ENCODE data around the gene EPHB1. TPM values are rescaled to one million over a fixed set of nuclear protein-coding genes. Genes with fewer than 3 reads are reported as not detected.
A peak's percentile ranks its signal among the peaks of the same experiment; 100 is the strongest.

EPHB1 gene
- polyA plus RNA-seq, 1 of the 3 experiments (the other 2 are of a cell fraction), result 1.2 TPM

DNA sequence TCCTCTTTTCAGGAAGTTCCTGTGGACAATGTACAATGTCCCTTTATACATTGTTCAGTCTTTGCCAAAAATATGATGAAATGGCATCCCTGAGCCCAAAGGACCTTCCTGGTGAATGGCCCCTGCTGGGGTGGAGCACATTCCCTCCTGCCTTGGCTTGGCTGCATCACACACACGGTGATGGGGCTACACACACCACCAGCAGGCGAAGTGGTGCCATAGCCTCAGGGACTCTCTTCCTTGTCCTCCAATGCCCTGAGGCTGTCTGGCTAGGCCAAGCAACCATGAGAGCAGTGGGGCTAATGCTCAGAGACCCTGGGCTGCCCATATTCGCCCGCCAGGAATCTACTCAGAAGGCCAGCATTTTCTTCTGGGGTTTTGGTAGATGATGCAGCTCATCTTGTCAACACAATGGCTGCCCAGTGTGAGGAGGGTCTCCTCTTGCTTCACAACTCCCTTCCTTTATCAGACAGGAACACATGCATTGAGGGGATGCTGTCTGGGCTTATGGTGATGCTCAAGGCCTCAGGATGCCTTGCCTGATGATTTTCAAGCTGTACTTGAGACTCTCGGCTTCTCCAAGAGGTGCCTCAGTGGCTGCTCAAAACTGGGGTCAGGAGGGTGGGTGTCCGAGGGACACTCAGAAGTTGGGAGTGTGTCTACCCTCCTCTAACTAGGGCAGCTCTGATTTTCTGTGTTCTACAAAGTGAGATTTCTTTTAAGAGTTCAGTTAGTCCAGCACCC is 40.9 kb upstream of the EPHB1 start:
- no peak for DNase-seq
- Histone ChIP-seq H3K9me2 (no peaks in the 10 kb centered on the region), H3K9me3 (no peaks in the 10 kb centered on the region), H3K27ac (ENCODE audit: low read depth in 2 of 2, low read length in 1 of 2) (no peak overlapping the region), H3K79me2 (ENCODE audit: insufficient read depth) (no peaks in the 10 kb centered on the region), H3K4me1 (ENCODE audit: control insufficient read depth in 1 of 2, insufficient read depth in 2 of 2, low read depth in 1 of 2, low read length in 1 of 2) (peaks cover 0 to 16% of the 10 kb centered on the region in 2 experiments; a peak in 2 of 4 replicates), H4K20me1 (ENCODE audit: insufficient read depth) (no peaks in the 10 kb centered on the region), H2AFZ (ENCODE audit: low read depth) (no peak overlapping the region), H3F3A (replicated peaks; ENCODE audit: insufficient read depth) (no peaks in the 10 kb centered on the region), H3K36me3 (replicated peaks in 1 of 2; ENCODE audit: control insufficient read depth in 1 of 2, insufficient read depth in 2 of 2, low read length in 1 of 2) (no peaks in the 10 kb centered on the region), H3K4me3 (ENCODE audit: low read depth in 2 of 2, low read length in 1 of 2) (no peak overlapping the region), H3K27me3 (ENCODE audit: insufficient read depth) (no peaks in the 10 kb centered on the region), H3K4me2 (no peak overlapping the region), H3K9ac (no peak overlapping the region)
- POLR2A ChIA-PET, result no interaction called here
- WGBS (ENCODE audit: low lambda C conversion rate), result 20% methylated on average over 2 of the region's 6 CpGs
- CTCF ChIA-PET, result interaction anchor here (0.6 to 3.6 kb wide), 9 partner anchors 10 to 749 kb away, joined by 3 to 38 read pairs (median 3); partner anchors contain the start of gene EPHB1
- TF ChIP-seq NRF1 (IDR thresholded peaks at IDR 0.05; ENCODE audit: low read depth, low read length) (no peak), ELF1 (IDR thresholded peaks at IDR 0.05) (no peak), CTCF (IDR thresholded peaks at IDR 0.05) (peak; percentile 19; the same call in 1 of the 2 replicates)

DNA sequence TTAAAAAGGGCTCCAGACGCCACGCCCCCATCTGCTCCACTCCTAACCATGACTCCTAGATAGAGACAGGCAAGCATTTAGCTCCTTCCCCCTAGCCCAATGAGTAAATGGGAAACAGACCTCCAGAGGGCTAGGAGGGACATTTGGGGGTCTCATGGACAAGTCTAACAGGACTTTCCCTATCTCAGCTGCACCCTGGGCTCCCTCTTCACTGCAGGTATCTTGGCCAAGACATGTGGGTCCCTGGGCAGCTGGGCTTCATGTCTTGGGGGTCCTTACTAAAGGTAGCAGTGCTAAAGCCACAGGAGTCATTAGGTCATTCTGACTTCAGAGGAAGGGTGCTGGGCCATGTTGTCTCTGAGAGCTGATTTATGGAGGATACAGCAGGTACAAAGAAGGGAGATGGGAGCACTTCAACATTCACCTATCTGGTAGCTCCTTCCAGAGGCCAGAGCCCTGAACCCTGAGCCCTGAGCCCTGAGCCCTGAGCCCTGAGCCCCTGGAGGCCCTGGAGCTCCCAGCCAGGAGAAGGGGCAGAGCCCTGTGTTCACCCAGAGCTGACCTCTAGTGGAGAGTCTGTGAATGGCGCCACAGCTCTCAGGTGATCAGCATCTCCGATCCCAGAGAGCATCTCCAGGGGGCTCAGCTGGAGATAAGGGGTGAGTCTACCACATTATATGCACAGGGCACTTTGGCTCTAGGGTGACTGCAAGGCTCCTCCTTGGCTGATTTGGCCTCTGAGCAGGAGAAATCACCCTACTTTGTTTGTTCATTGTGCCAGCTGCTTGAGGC is 40.1 kb upstream of the EPHB1 start:
- H3K9me2 ChIP-seq, result no peaks in the 10 kb centered on the region
- TF ChIP-seq MAX (IDR thresholded peaks at IDR 0.05; ENCODE audit: low read depth) (no peak), JUND (IDR thresholded peaks at IDR 0.05) (no peak), SMC3 (IDR thresholded peaks at IDR 0.05; ENCODE audit: low read depth, low read length) (peak; percentile 73), RAD21 (IDR thresholded peaks at IDR 0.05; ENCODE audit: low read length) (peak; percentile 56), CTCF (IDR thresholded peaks at IDR 0.05) (peak; percentile 72)
- H3K9ac ChIP-seq, result no peak overlapping the region
- DNase-seq, result peak; percentile 48
- no peaks in the 10 kb centered on the region for H4K20me1 ChIP-seq (ENCODE audit: insufficient read depth)
- H3K4me2 ChIP-seq, result no peak overlapping the region
- no peak overlapping the region for H3K27ac ChIP-seq (ENCODE audit: low read depth in 2 of 2, low read length in 1 of 2)
- POLR2A ChIA-PET, result no interaction called here
- H3K4me1 ChIP-seq (ENCODE audit: control insufficient read depth in 1 of 2, insufficient read depth in 2 of 2, low read depth in 1 of 2, low read length in 1 of 2), result peaks cover 0 to 15% of the 10 kb centered on the region in 2 experiments; a peak in 2 of 4 replicates
- H3K79me2 ChIP-seq (ENCODE audit: insufficient read depth), result no peaks in the 10 kb centered on the region
- H2AFZ ChIP-seq (ENCODE audit: low read depth), result no peak overlapping the region
- H3F3A ChIP-seq (replicated peaks; ENCODE audit: insufficient read depth), result no peaks in the 10 kb centered on the region
- WGBS (ENCODE audit: low lambda C conversion rate), result 90% methylated on average over 2 of the region's 4 CpGs
- no peaks in the 10 kb centered on the region for H3K36me3 ChIP-seq (replicated peaks in 1 of 2; ENCODE audit: control insufficient read depth in 1 of 2, insufficient read depth in 2 of 2, low read length in 1 of 2)
- CTCF ChIA-PET, result interaction anchor here (0.6 to 3.6 kb wide), 13 partner anchors 9 to 748 kb away, joined by 3 to 38 read pairs (median 3); partner anchors contain the start of gene EPHB1
- no peaks in the 10 kb centered on the region for H3K9me3 ChIP-seq
- no peak overlapping the region for H3K4me3 ChIP-seq (ENCODE audit: low read depth in 2 of 2, low read length in 1 of 2)
- no peaks in the 10 kb centered on the region for H3K27me3 ChIP-seq (ENCODE audit: insufficient read depth)
